HepG2 (cell line): Measurements from ENCODE around the gene RAE1. TPM values are rescaled to one million over a fixed set of nuclear protein-coding genes. Genes with fewer than 3 reads are reported as not detected.
A peak's percentile ranks its signal among the peaks of the same experiment; 100 is the strongest.

Experiments used
- ATAC-seq: fragments of 200-7000 bp; cut with Tn5 transposase; 3 replicates; pipeline ENCODE4 v1.9.1; 2020; ENCODE audit warnings: mild to moderate bottlenecking, moderate library complexity
- BruUV-seq: library from RNA; stranded (reverse); fragments of 400-500 nt; replicated peaks from 2 replicates; lab custom pipeline; 2021; lab: Mats Ljungman, UMichigan
- CTCF ChIA-PET: fragments of 300-600 bp; formaldehyde crosslinking; extraction: SDS; loops from one replicate; lab custom pipeline; 2021; ENCODE audit warnings: low total read pairs, inconsistent platforms, low intra/inter-chr PET ratio; lab: Yijun Ruan, JAX
- POLR2A ChIA-PET: fragments of 350-600 bp; sonication (Branson Sonifier 250); formaldehyde crosslinking; loops from one replicate; lab custom pipeline; 2020; ENCODE audit warnings: antibody characterized with exemption, inconsistent platforms; lab: Yijun Ruan, JAX
- DNase-seq: peaks from one replicate; pipeline ENCODE4 v3.0.0-alpha.2; 2015; ENCODE audit warnings: low spot score
- FAIRE-seq: peaks from 3 replicates; lab custom pipeline; 2011; peaks lifted over from hg19 to GRCh38; lab: Jason Lieb, UNC
- H2AFZ ChIP-seq: one replicate; pipeline ENCODE4 v1.6.1; 2011; ENCODE audit warnings: low read length, inconsistent platforms
- H3K27ac ChIP-seq: fragments of 300-600 bp; 3 replicates; pipeline ENCODE4 v1.8.0; 2011; ENCODE audit warnings: mixed run types, mild to moderate bottlenecking, mixed read lengths, low read length, inconsistent platforms; ENCODE audit not compliant: insufficient read depth; ENCODE audit errors: extremely low read length
- H3K27me3 ChIP-seq, 2 experiments: fragments of 200-600 bp in 1 of 2; 2 replicates in 1 of 2; 3 replicates in 1 of 2; pipeline versions ENCODE4 v1.6.0 to v1.8.0; 2011; ENCODE audit warnings: low read length in 2 of 2, mild to moderate bottlenecking in 2 of 2, moderate library complexity in 2 of 2, inconsistent platforms in 1 of 2; ENCODE audit not compliant: insufficient read depth in 2 of 2, control insufficient read depth in 1 of 2
- H3K36me3 ChIP-seq, 2 experiments: fragments of 200-600 bp in 1 of 2; replicated peaks in 1 of 2; 2 replicates in 1 of 2; 3 replicates in 1 of 2; pipeline versions ENCODE4 v1.5.1 to v1.8.0; 2011; ENCODE audit warnings: low read length in 2 of 2, inconsistent platforms in 1 of 2; ENCODE audit not compliant: insufficient read depth in 2 of 2, control insufficient read depth in 1 of 2
- H3K4me1 ChIP-seq: 2 replicates; pipeline ENCODE4 v1.5.1; 2012; ENCODE audit warnings: low read length, inconsistent platforms; ENCODE audit not compliant: insufficient read depth
- H3K4me2 ChIP-seq: 2 replicates; pipeline ENCODE4 v1.6.0; 2011; ENCODE audit warnings: low read depth, low read length, inconsistent platforms
- H3K4me3 ChIP-seq, 3 experiments: fragments of 200-600 bp in 1 of 3; sonication (generic), shearing (Covaris generic) in 1 of 3; replicated peaks in 1 of 3; 2 replicates each; pipeline ENCODE4 v1.5.1; 2011 to 2016; ENCODE audit warnings: low read length in 3 of 3, inconsistent platforms in 2 of 3, low read depth in 2 of 3, mild to moderate bottlenecking in 2 of 3, control low read depth in 1 of 3, mixed read lengths in 1 of 3; ENCODE audit not compliant: insufficient read depth in 1 of 3
- H3K79me2 ChIP-seq: one replicate; pipeline ENCODE4 v1.6.1; 2011; ENCODE audit warnings: low read length, inconsistent platforms; ENCODE audit not compliant: insufficient read depth
- H3K9ac ChIP-seq: 2 replicates; pipeline ENCODE4 v1.6.0; 2011; ENCODE audit warnings: mild to moderate bottlenecking, low read depth, low read length, inconsistent platforms; ENCODE audit not compliant: insufficient read depth
- H3K9me3 ChIP-seq: 2 replicates; pipeline ENCODE4 v1.5.1; 2012; ENCODE audit warnings: mild to moderate bottlenecking, low read length
- H4K20me1 ChIP-seq: 2 replicates; pipeline ENCODE4 v1.6.0; 2011; ENCODE audit warnings: inconsistent platforms, mild to moderate bottlenecking, low read length, moderate library complexity; ENCODE audit not compliant: insufficient read depth
- AKAP8 ChIP-seq: sonication (generic); formaldehyde crosslinking; IDR thresholded peaks from 2 replicates; pipeline ENCODE4 v1.5.1; 2020; ENCODE audit warnings: mild to moderate bottlenecking, missing genetic modification reagents
- CHD2 ChIP-seq: IDR thresholded peaks from 2 replicates; pipeline ENCODE4 v1.6.1; 2011; ENCODE audit warnings: low read depth, low read length, improper control_type of control experiment
- RFX5 ChIP-seq: IDR thresholded peaks from 2 replicates; pipeline ENCODE4 v1.6.1; 2011; ENCODE audit warnings: low read depth, low read length, improper control_type of control experiment
- ZNF230 ChIP-seq: sonication (generic); formaldehyde crosslinking; IDR thresholded peaks from 2 replicates; pipeline ENCODE4 v1.4.0; 2020; ENCODE audit warnings: mild to moderate bottlenecking, missing genetic modification reagents
- ZNF446 ChIP-seq: sonication (generic); formaldehyde crosslinking; IDR thresholded peaks from 2 replicates; pipeline ENCODE4 v1.5.0; 2020; ENCODE audit warnings: mild to moderate bottlenecking, missing genetic modification reagents
- WGBS: methylation state at CpG from one replicate; pipeline ENCODE4 v1.1.6; 2017; ENCODE audit warnings: low lambda C conversion rate; 5-methylcytosine and 5-hydroxymethylcytosine counted together
- in situ Hi-C: cut with HindIII; loops from 2 replicates; pipeline ENCODE4 v1.10.0; 2017; ENCODE audit warnings: low pct_unique_long_range_greater_than_20kb; ENCODE audit not compliant: extremely low pct_ligation_motif_present
- intact Hi-C: fragments of 100-400 bp; cut with micrococcal nuclease; formaldehyde crosslinking; loops from one replicate; pipeline ENCODE4 v1.10.0; 2022; ENCODE audit not compliant: unreplicated experiment
- polyA plus RNA-seq, 8 experiments: library from polyadenylated mRNA; depleted of rRNA in 3 of 8; stranded (reverse) in 7 of 8; unstranded in 1 of 8; fragments of >200 nt; fragmentation: Illumina TruSeq in 4 of 8; extraction: Trizol in 4 of 8; gene quantifications; 2 replicates each; pipeline versions ENCODE4 v1.2.1 to v1.2.3, GENCODE V29; 2011 to 2016; ENCODE audit warnings: low read depth in 4 of 8, missing spikeins in 1 of 8, mixed read lengths in 1 of 8; ENCODE audit not compliant: insufficient read depth in 1 of 8
- total RNA-seq, 5 experiments: library from RNA; depleted of rRNA; stranded (reverse); fragments of >200 nt; fragmentation: Illumina TruSeq; extraction: Trizol; gene quantifications; 2 replicates each; pipeline ENCODE4 v1.2.3, GENCODE V29; 2016; ENCODE audit warnings: low read depth in 1 of 5
- TF ChIP-seq, protein P1 (sequence below), 2 experiments: sonication (generic) in 1 of 2; formaldehyde crosslinking in 1 of 2; IDR thresholded peaks; 2 replicates each; pipeline versions ENCODE4 v1.4.0 to v1.6.1; 2018 to 2020; ENCODE audit warnings: missing genetic modification reagents in 2 of 2, borderline replicate concordance in 1 of 2, low read depth in 1 of 2, mild to moderate bottlenecking in 1 of 2, missing biosample characterization in 1 of 2

RAE1 gene
- total and polyA plus RNA-seq, 2 of the 13 experiments (the other 11 are each of a cell fraction or from before 2014, with no cell fraction given) = 36.1 to 72.9 TPM

DNA sequence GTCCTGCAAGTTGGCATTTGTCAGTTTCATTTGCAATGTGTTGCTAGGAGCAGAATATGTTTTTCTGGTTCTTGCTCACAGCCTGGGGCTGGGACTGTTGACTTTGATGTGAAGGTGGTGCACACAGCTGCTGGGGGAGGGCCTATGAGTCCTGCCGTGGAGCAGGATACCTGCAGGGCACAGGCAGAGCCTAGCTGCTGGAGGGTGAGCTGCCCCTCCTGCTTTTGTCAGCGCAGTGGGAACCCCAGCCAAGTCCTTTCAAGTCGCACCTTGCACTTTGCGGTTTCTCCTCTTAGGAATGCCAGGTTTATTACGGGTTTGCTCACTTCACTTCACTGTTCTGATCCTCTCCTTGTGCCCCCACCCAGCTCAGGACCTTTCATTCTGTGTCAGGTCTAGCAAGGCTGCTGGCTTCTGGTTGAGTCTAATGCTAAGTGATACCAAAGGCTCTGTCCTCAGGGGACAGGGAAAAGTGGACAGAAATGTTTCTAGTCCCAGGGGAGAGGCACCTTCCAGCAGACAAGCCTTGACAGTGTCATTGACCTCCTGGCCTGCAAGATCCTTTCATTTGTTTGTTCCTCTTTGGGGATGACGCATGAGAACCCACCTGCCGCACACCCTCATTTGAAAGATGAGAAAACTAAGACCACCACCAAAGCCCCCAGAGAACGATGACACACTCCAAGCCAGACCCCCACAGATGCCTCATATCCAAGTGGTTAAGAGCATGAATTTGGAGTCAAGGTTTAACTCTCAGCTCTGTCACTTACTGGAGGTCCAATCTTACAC, 24.2 kb upstream of the RAE1 start:
- no TSS peak for BruUV-seq
- peaks cover 6 to 29% of the 10 kb centered on the region in 2 experiments for H3K27me3 ChIP-seq
- ATAC-seq (peak; percentile 83), DNase-seq (no peak), FAIRE-seq (no peak)
- no peaks in the 10 kb centered on the region for H3K36me3 ChIP-seq
- H3K4me2 ChIP-seq = no peak overlapping the region
- POLR2A ChIA-PET = no interaction called here
- no peak overlapping the region for H2AFZ ChIP-seq
- H3K9ac ChIP-seq = no peak overlapping the region
- H3K4me3 ChIP-seq = no peak overlapping the region
- H4K20me1 ChIP-seq = no peaks in the 10 kb centered on the region
- CTCF ChIA-PET = no interaction called here
- intact Hi-C loops = no loop called here
- no peak for TF ChIP-seq ZNF446 (CRISPR knock-in tag)
- no peak for TF ChIP-seq CHD2
- peak; percentile 65; the same call in 1 of the 2 replicates for TF ChIP-seq RFX5
- TF ChIP-seq AKAP8 (CRISPR knock-in tag) = no peak
- TF ChIP-seq, protein P1, sequence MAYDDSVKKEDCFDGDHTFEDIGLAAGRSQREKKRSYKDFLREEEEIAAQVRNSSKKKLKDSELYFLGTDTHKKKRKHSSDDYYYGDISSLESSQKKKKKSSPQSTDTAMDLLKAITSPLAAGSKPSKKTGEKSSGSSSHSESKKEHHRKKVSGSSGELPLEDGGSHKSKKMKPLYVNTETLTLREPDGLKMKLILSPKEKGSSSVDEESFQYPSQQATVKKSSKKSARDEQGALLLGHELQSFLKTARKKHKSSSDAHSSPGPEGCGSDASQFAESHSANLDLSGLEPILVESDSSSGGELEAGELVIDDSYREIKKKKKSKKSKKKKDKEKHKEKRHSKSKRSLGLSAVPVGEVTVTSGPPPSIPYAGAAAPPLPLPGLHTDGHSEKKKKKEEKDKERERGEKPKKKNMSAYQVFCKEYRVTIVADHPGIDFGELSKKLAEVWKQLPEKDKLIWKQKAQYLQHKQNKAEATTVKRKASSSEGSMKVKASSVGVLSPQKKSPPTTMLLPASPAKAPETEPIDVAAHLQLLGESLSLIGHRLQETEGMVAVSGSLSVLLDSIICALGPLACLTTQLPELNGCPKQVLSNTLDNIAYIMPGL (CRISPR knock-in tag; IDR thresholded peaks at IDR 0.05; ENCODE audit: borderline replicate concordance in 1 of 2, low read depth in 1 of 2) = no peak
- no peak for TF ChIP-seq ZNF230 (CRISPR knock-in tag)
- H3K9me3 ChIP-seq = no peaks in the 10 kb centered on the region
- H3K4me1 ChIP-seq = peaks cover 10% of the 10 kb centered on the region
- no peaks in the 10 kb centered on the region for H3K79me2 ChIP-seq
- no peak overlapping the region for H3K27ac ChIP-seq
- in situ Hi-C loops = no loop called here
- 3% methylated on average over 8 of the region's 8 CpGs for WGBS
